COLO668 (cell line): Measurements from ENCODE around the gene OBSL1.

Experiments used
- DNase-seq: peaks from one replicate; lab custom pipeline; 2025; ENCODE audit not compliant: unreplicated experiment; lab: John Stamatoyannopoulos, UW

Gene OBSL1

GRCh38 chr2:219552382-219553167, 18.8 kb downstream of the OBSL1 start:
- DNase-seq: peak; percentile 90

GRCh38 chr2:219551441-219552381, 19.6 kb downstream of the OBSL1 start:
- peak; percentile 71 for DNase-seq

- no peak for DNase-seq
Observed at GRCh38 chr2:219549619-219550018, 21.7 kb downstream of the OBSL1 start.

DNA sequence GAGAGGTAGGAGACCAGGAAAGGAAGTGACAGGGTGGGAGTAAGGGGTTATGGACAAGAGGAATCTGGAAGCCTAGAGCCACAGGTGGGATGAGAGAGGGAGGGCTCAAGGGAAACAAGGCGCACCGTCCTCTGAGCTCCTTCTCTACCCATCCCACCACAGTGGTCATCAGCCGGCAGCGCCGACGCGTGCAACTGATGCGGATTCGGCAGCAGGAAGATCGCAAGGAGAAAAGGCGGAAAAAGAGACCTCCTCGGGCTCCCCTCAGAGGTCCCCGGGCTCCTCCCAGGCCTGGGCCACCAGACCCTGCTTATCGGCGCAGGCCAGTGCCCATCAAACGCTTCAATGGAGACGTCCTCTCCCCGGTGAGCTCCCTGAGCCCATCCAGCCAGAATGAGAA, 22.3 kb downstream of the OBSL1 start:
- no peak for DNase-seq

DNA sequence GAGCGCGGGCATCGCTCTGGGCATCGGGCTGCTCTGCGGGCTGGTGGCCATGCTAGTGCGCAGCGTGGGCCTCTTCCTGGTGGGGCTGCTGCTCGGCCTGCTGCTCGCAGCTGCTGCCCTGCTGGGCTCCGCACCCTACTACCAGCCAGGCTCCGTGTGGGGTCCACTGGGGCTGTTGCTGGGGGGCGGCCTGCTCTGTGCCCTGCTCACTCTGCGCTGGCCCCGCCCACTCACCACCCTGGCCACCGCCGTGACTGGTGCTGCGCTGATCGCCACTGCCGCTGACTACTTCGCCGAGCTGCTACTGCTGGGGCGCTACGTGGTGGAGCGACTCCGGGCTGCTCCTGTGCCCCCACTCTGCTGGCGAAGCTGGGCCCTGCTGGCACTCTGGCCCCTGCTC, 23.7 kb downstream of the OBSL1 start:
- no peak for DNase-seq

- no peak for DNase-seq
Observed at GRCh38 chr2:219545943-219546352, 25.4 kb downstream of the OBSL1 start.

GRCh38 chr2:219545295-219545942, 25.9 kb downstream of the OBSL1 start:
- DNase-seq: no peak

DNA sequence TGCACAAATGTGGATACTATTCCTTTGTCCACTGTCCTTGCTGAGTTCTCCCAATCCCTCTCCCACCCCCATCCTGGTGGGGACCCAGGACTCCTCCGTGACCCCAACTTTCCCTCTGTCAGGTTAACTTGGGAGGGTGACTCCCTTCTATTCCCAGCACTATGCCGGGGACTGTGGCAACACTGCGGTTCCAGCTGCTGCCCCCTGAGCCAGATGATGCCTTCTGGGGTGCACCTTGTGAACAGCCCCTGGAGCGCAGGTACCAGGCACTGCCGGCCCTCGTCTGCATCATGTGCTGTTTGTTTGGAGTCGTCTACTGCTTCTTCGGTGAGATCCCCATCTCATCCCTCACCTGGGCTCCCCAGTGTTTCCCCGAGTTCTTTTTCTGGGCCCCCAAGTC, 26.8 kb downstream of the OBSL1 start:
- peak; percentile 19 for DNase-seq

- DNase-seq: peak; percentile 99
Observed at GRCh38 chr2:219543596-219544358, 27.6 kb downstream of the OBSL1 start, which contains the start of the genes CHPF and TMEM198. TSS of gene CHPF (minus strand) at chr2:219543809. CDS start at chr2:219543538, 271 bp downstream. TSS of gene TMEM198 (plus strand) at chr2:219544028. CDS start at chr2:219544728, 700 bp downstream.

DNA sequence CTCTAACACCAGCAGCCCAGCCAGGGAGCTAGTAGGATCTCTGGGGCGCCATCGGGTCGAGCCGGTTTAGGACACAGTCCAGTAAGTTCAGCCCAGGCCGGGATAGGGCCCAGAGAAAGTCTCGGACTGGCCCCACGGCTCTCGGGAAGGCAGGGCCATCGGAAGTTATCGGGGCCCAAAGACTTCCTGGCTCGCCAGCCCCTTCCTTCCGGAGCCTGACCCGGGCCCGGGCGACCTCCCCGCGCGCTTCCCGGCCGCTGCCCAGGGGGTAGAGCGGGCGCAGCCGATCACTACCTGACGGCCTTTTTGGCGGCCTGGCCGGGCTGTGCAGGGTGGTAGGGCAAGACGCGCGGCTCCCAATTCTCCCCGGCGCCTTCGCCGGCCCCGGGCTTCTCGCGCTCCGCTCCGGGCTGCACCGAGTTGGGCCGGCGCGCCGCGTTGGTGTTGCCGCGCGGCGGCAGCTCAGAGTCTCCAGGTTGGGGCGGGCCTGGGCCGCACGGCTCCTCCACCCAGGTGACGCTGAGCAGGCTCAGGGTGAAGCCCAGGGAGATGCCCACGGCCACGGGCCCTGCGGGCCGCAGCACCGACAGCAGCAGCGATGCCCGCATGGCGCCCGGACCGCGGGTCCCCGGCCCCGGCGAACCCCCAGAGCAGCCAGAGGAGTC, 28.3 kb downstream of the OBSL1 start:
- DNase-seq: peak; percentile 76

- peak; percentile 96 for DNase-seq
Observed at GRCh38 chr2:219541611-219542180, 29.6 kb downstream of the OBSL1 start.

- DNase-seq: no peak
Observed at GRCh38 chr2:219540784-219541504, 30.4 kb downstream of the OBSL1 start.

GRCh38 chr2:219539926-219540678, 31.2 kb downstream of the OBSL1 start:
- DNase-seq: no peak

DNA sequence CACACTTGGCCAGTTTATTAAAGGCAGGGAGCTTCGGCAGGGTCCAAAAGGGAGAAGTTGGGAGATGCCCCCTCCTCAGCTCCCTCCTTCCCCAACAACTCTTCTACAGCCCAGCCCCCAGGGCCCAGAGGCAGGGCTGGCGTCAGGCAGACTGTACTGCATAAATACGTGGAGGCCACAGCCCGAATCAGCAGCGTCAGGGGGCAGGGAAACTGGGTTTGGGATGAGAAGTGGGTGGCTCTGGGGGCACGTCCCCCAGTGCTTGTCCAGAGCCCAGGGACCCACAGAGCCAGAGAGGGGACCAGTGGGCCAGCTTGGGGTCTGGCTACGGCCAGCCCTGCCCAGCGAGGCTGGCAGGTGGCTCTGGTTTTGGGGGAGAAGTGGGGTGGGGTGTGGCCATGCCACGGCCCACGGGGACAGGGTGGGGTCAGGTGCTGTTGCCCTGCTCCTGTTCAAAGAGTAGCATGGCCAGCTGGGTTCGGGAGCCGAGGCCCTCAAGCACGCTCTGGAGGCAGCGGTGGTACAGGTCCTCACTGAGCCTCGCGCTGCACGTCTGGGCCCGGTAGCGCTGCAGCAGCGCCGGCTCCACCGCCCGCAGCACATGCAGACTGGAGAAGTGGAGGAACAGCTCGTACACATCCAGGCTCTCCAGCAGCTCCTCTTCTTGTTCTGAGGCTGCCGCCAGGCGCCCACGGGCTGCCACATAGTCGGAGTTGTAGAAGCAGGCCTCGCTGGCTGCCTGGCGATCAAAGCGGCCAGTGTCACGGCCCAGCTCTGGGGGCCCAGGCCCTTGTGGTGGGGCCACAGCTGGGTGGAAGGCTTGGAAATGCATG, 32.2 kb downstream of the OBSL1 start:
- no peak for DNase-seq

- no peak for DNase-seq
Observed at GRCh38 chr2:219538504-219538951, 32.8 kb downstream of the OBSL1 start.

- no peak for DNase-seq
Observed at GRCh38 chr2:219537657-219538488, 33.5 kb downstream of the OBSL1 start.
